Stimulated activated naive CD8-positive, alpha-beta T cell treated with anti-CD3 and anti-CD28 coated beads, Interleukin-15, Interleukin-2, amounts not matched to agents 100 ng/mL and 50 ng/mL, for 24 hours (primary cell): ENCODE measurements around the gene RHBDL3.
"Not testable (repeated sequence)": the region's sequence is repeated elsewhere in the genome, so short reads cannot be mapped to it uniquely, and the experiment has no call there.

Experiments
- H3K27ac Mint-ChIP-seq: one replicate; pipeline ENCODE4 v1.8.0; 2021; ENCODE audit warnings: mild to moderate bottlenecking, mixed read lengths
- H3K27me3 Mint-ChIP-seq: one replicate; pipeline ENCODE4 v1.8.0; 2021; ENCODE audit warnings: mixed read lengths
- H3K36me3 Mint-ChIP-seq: one replicate; pipeline ENCODE4 v1.8.0; 2021; ENCODE audit warnings: low read depth, mixed read lengths
- H3K4me1 Mint-ChIP-seq: one replicate; pipeline ENCODE4 v1.8.0; 2021; ENCODE audit warnings: low read depth, mixed read lengths
- H3K4me3 Mint-ChIP-seq: one replicate; pipeline ENCODE4 v1.8.0; 2021; ENCODE audit warnings: mild to moderate bottlenecking, mixed read lengths
- H3K9me3 Mint-ChIP-seq: one replicate; pipeline ENCODE4 v1.8.0; 2021; ENCODE audit warnings: mixed read lengths

The RHBDL3 gene

GRCh38 chr17:32319548-32319905 is 53.9 kb downstream of the RHBDL3 start:
- Mint-ChIP-seq H3K9me3 (no peaks in the 10 kb centered on the region), H3K36me3 (no peaks in the 10 kb centered on the region), H3K27me3 (peaks cover 24% of the 10 kb centered on the region), H3K27ac (no peak overlapping the region), H3K4me1 (peaks cover 21% of the 10 kb centered on the region), H3K4me3 (peak overlapping the region; percentile 77)

GRCh38 chr17:32320080-32320479 is 54.4 kb downstream of the RHBDL3 start:
- Mint-ChIP-seq H3K4me1 (peaks cover 23% of the 10 kb centered on the region), H3K27me3 (peaks cover 20% of the 10 kb centered on the region)
- H3K27ac Mint-ChIP-seq, H3K36me3 Mint-ChIP-seq, H3K9me3 Mint-ChIP-seq, H3K4me3 Mint-ChIP-seq: not testable (repeated sequence)

- Mint-ChIP-seq H3K36me3 (no peaks in the 10 kb centered on the region), H3K27me3 (peaks cover 16% of the 10 kb centered on the region), H3K9me3 (no peaks in the 10 kb centered on the region), H3K27ac (no peak overlapping the region), H3K4me3 (no peak overlapping the region), H3K4me1 (peaks cover 23% of the 10 kb centered on the region)
These were observed 55.2 kb downstream of the RHBDL3 start for GRCh38 chr17:32320847-32321246.

GRCh38 chr17:32323046-32323445 is 57.4 kb downstream of the RHBDL3 start:
- Mint-ChIP-seq H3K27ac (peak overlapping the region; percentile 40), H3K4me1 (peaks cover 23% of the 10 kb centered on the region), H3K27me3 (peaks cover 8% of the 10 kb centered on the region), H3K4me3 (no peak overlapping the region), H3K9me3 (no peaks in the 10 kb centered on the region), H3K36me3 (no peaks in the 10 kb centered on the region)

GRCh38 chr17:32323811-32324491 is 58.3 kb downstream of the RHBDL3 start:
- Mint-ChIP-seq H3K9me3 (no peaks in the 10 kb centered on the region), H3K27ac (peak overlapping the region; percentile 28), H3K4me1 (peaks cover 23% of the 10 kb centered on the region), H3K36me3 (no peaks in the 10 kb centered on the region), H3K4me3 (no peak overlapping the region), H3K27me3 (no peaks in the 10 kb centered on the region)

- Mint-ChIP-seq H3K4me3 (no peak overlapping the region), H3K27me3 (no peaks in the 10 kb centered on the region), H3K4me1 (peaks cover 44% of the 10 kb centered on the region), H3K27ac (no peak overlapping the region), H3K9me3 (no peaks in the 10 kb centered on the region), H3K36me3 (peaks cover 10% of the 10 kb centered on the region)
These were observed 62.3 kb downstream of the RHBDL3 start for GRCh38 chr17:32327911-32328310.

GRCh38 chr17:32330147-32330546 is 64.5 kb downstream of the RHBDL3 start:
- Mint-ChIP-seq H3K9me3 (no peaks in the 10 kb centered on the region), H3K4me3 (no peak overlapping the region), H3K27ac (peak overlapping the region; percentile 52), H3K4me1 (peaks cover 27% of the 10 kb centered on the region), H3K27me3 (no peaks in the 10 kb centered on the region), H3K36me3 (peaks cover 21% of the 10 kb centered on the region)

GRCh38 chr17:32331243-32332040 is 65.8 kb downstream of the RHBDL3 start:
- H3K27me3 Mint-ChIP-seq, result no peaks in the 10 kb centered on the region
- H3K4me3 Mint-ChIP-seq, result peak overlapping the region; percentile 35
- H3K27ac Mint-ChIP-seq, result peak overlapping the region; percentile 78
- H3K4me1 Mint-ChIP-seq, result peaks cover 27% of the 10 kb centered on the region
- no peaks in the 10 kb centered on the region for H3K9me3 Mint-ChIP-seq
- peaks cover 29% of the 10 kb centered on the region for H3K36me3 Mint-ChIP-seq

- peaks cover 27% of the 10 kb centered on the region for H3K4me1 Mint-ChIP-seq
- H3K9me3 Mint-ChIP-seq, result no peaks in the 10 kb centered on the region
- no peaks in the 10 kb centered on the region for H3K27me3 Mint-ChIP-seq
- H3K36me3 Mint-ChIP-seq, result peaks cover 35% of the 10 kb centered on the region
- H3K4me3 Mint-ChIP-seq, result no peak overlapping the region
- no peak overlapping the region for H3K27ac Mint-ChIP-seq
These were observed 67.6 kb downstream of the RHBDL3 start for GRCh38 chr17:32333187-32333586.

- Mint-ChIP-seq H3K36me3 (peaks cover 38% of the 10 kb centered on the region), H3K27me3 (no peaks in the 10 kb centered on the region), H3K4me3 (no peak overlapping the region), H3K4me1 (peaks cover 26% of the 10 kb centered on the region), H3K27ac (no peak overlapping the region), H3K9me3 (no peaks in the 10 kb centered on the region)
These were observed 69.4 kb downstream of the RHBDL3 start for GRCh38 chr17:32335046-32335445.

GRCh38 chr17:32335687-32336086 is 70.1 kb downstream of the RHBDL3 start:
- no peaks in the 10 kb centered on the region for H3K9me3 Mint-ChIP-seq
- H3K4me1 Mint-ChIP-seq, result peaks cover 23% of the 10 kb centered on the region
- H3K4me3 Mint-ChIP-seq, result no peak overlapping the region
- no peak overlapping the region for H3K27ac Mint-ChIP-seq
- H3K36me3 Mint-ChIP-seq, result peaks cover 38% of the 10 kb centered on the region
- H3K27me3 Mint-ChIP-seq, result no peaks in the 10 kb centered on the region

GRCh38 chr17:32341141-32341856 is 75.7 kb downstream of the RHBDL3 start:
- no peaks in the 10 kb centered on the region for H3K9me3 Mint-ChIP-seq
- H3K36me3 Mint-ChIP-seq, result peaks cover 10% of the 10 kb centered on the region
- peaks cover 28% of the 10 kb centered on the region for H3K4me1 Mint-ChIP-seq
- peak overlapping the region; percentile 96 for H3K4me3 Mint-ChIP-seq
- peak overlapping the region; percentile 97 for H3K27ac Mint-ChIP-seq
- no peaks in the 10 kb centered on the region for H3K27me3 Mint-ChIP-seq

GRCh38 chr17:32341857-32342602 is 76.4 kb downstream of the RHBDL3 start, which contains the start of gene C17orf75:
Gene C17orf75, minus strand, starts transcription at chr17:32342173. Its CDS starts 34 bp downstream, at chr17:32342139.
- peak within 1 kb of the TSS; percentile 96 for H3K4me3 Mint-ChIP-seq
- peaks cover 28% of the 10 kb centered on the region for H3K4me1 Mint-ChIP-seq
- no peaks in the 10 kb centered on the region for H3K9me3 Mint-ChIP-seq
- no peaks in the 10 kb centered on the region for H3K27me3 Mint-ChIP-seq
- H3K36me3 Mint-ChIP-seq, result peaks cover 10% of the 10 kb centered on the region
- H3K27ac Mint-ChIP-seq, result peak within 1 kb of the TSS; percentile 97

- Mint-ChIP-seq H3K4me3 (peak overlapping the region; percentile 96), H3K36me3 (peaks cover 7% of the 10 kb centered on the region), H3K4me1 (peaks cover 28% of the 10 kb centered on the region), H3K27me3 (no peaks in the 10 kb centered on the region), H3K27ac (peak overlapping the region; percentile 97), H3K9me3 (no peaks in the 10 kb centered on the region)
These were observed 77.1 kb downstream of the RHBDL3 start for GRCh38 chr17:32342603-32343325.
